ENCODE data around the gene ZDHHC11B. TPM values are rescaled to one million over a fixed set of nuclear protein-coding genes. Genes with fewer than 3 reads are reported as not detected.
A peak's percentile ranks its signal among the peaks of the same experiment; 100 is the strongest.

The ZDHHC11B gene
- total RNA-seq, 2 donors from 2014 or later, result 6.2 to 8.9 TPM

DNA sequence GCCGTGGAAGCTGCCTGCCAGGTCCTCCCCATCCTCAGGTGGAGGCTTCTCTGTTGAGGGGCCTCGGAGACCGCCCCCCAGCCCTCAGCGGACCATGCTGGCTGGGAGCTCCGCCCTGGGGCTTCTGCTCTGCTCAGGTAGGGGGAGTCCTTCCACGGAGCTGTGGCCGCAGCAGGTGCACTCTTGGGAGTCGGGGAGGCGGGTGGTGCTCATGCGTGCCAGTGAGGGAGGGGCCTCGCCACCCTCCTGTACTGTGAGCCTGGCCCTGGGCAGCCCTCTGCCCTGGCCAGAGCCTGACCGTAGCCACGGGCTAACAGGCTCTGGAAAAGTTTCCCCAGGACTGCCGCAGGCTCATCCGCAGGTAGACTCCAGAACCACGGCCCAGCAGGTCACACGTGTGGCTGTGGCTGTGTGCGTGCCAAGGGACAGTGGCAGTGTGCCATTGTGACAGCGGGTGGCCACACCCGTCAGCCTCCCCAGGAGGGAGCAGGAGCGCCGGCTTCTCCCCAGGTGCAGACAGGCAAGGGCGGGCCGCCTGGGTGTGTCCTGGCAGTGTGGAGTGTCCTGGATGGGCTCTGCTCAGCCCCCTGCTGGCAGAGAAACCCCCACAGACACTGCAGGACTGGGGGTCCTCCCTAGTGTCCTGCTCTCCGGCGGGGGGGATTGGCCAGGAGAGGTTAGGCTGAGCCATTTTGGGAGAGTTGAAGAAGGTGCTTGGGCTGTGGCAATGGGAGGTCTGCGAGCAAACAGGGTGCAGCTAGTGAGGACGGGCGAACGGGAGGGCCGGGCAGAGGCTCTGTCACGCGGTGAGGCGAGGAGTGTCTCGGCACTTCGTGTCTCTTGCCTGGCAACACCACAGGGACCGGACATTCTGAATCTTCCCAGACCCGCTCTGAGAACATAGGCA, 120.8 kb downstream of the ZDHHC11B start:
- Histone ChIP-seq H3K4me3 (no peak overlapping the region), H3K27me3 (no peaks in the 10 kb centered on the region), H3K36me3 (replicated peaks in 1 of 2; ENCODE audit: insufficient read depth in 1 of 2, low read depth in 2 of 2) (no peaks in the 10 kb centered on the region), H3K27ac (no peak overlapping the region), H3K9me3 (no peaks in the 10 kb centered on the region), H3K4me1 (peaks cover 10% of the 10 kb centered on the region)
- peak in 1 of 4 donors; percentile 46 for DNase-seq
- 86 to 90% methylated on average over 12 to 36 of the region's 38 CpGs for WGBS, 2 donors
- no peak for ATAC-seq
- no peak for TF ChIP-seq POLR2A (IDR thresholded peaks at IDR 0.05)
- TF ChIP-seq, protein P1, sequence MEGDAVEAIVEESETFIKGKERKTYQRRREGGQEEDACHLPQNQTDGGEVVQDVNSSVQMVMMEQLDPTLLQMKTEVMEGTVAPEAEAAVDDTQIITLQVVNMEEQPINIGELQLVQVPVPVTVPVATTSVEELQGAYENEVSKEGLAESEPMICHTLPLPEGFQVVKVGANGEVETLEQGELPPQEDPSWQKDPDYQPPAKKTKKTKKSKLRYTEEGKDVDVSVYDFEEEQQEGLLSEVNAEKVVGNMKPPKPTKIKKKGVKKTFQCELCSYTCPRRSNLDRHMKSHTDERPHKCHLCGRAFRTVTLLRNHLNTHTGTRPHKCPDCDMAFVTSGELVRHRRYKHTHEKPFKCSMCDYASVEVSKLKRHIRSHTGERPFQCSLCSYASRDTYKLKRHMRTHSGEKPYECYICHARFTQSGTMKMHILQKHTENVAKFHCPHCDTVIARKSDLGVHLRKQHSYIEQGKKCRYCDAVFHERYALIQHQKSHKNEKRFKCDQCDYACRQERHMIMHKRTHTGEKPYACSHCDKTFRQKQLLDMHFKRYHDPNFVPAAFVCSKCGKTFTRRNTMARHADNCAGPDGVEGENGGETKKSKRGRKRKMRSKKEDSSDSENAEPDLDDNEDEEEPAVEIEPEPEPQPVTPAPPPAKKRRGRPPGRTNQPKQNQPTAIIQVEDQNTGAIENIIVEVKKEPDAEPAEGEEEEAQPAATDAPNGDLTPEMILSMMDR (IDR thresholded peaks at IDR 0.05), result no peak
- intact Hi-C loops (cut with DNase I), result no loop called here

DNA sequence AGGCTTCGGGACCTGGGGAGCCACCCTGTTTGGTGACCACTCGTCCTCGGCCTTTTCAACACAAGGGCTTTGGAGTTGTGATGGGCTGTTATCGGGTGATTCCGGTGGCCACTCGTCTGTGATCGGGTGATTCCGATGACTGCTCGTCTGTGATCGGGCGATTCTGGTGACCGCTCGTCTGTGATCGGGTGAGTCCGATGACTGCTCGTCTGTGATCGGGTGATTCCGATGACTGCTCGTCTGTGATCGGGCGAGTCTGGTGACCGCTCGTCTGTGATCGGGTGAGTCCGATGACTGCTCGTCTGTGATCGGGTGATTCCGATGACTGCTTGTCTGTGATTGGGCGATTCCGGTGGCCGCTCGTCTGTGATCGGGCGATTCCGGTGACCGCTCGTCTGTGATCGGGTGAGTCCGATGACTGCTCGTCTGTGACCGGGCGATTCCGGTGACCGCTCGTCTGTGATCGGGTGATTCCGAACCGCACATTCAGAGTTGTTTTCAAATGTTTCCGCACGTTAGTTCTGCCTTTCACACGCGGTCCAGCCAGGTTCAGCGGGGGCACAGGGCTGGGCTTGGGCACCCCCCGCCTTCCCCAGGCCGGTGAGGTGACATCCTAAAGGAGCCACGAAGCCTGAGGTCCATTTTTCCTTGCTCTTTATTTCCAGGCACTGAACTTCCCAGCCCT, 121.6 kb downstream of the ZDHHC11B start:
- ATAC-seq (no peak), DNase-seq (peak in 1 of 4 donors; percentile 4)
- H3K27me3 ChIP-seq, result no peaks in the 10 kb centered on the region
- no peak overlapping the region for H3K27ac ChIP-seq
- H3K4me1 ChIP-seq, result peaks cover 10% of the 10 kb centered on the region
- intact Hi-C loops (cut with DNase I), result no loop called here
- no peaks in the 10 kb centered on the region for H3K9me3 ChIP-seq
- TF ChIP-seq POLR2A (IDR thresholded peaks at IDR 0.05), result no peak
- TF ChIP-seq, protein P1 (IDR thresholded peaks at IDR 0.05), result no peak
- H3K4me3 ChIP-seq, result no peak overlapping the region
- no peaks in the 10 kb centered on the region for H3K36me3 ChIP-seq (replicated peaks in 1 of 2; ENCODE audit: insufficient read depth in 1 of 2, low read depth in 2 of 2)
- WGBS, 2 donors, result 91 to 95% methylated on average over 47 to 56 of the region's 56 CpGs

DNA sequence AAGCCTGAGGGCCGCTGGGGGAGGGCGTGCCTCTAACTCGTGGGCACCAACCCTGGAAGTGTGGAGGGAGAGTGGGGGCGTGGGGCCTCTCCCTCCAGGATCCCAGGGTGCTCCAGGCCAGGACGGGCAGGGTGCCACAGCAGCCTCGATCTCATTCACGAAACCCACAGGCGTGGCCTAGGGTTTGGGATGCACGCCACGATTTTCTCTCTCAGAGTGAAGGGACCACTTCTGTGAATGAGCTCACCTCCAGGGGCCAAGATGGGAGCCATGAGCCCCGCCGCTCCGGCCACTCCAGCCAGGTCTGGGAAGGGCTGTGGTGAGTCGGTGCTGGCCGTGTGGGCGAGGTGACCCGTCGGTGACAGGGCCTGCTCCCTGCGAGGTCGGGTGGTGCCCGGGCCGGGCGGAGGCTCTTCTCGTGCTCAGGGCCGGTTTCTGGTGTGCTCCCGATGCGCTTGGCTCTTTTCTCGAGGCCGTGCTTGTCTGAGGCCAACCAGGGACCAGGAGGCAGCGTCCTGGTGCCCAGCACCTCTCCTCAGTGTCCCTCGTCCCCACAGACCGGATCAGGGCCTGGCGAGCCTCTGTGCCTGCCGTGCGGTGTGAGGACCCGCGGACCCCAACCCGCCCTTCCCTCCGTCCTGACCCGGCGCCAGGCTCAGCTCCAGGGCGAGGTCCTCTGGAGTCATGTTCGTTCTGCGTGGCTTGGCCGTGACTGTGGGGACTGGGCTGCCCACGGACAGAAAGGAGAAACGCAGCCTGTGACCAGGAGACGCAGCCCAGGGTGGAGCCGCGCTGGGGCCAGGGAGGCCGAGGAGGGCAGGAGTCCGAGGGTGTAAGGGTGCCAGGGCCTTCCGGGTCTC, 122.4 kb downstream of the ZDHHC11B start:
- ATAC-seq, result no peak
- intact Hi-C loops (cut with DNase I), result no loop called here

DNA sequence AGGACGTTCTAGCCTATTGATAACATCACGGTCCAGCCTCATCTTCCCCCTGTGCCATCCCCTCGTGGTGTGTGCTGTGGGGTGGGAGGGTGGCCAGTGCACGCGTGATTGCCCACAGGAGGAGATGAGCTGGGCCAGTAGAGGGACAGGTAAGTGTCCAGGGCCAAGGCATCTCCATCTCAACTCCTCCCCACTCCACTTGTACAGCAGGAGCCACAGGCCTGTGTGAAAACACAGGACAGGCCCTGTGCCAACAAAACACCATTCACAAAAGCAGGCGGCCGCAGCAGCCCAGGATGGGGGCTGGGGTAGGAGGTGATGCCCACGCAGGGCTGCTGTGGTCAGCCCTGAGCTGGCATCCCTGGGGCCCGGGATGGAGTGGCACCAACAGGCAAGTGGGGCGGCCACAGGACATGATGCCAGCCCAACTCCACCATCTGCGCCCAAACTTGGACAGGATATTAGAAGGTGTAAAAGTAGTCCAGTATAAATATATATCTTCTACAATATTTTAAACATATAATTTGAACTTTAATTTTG, 124.0 kb downstream of the ZDHHC11B start:
- peak in 1 of 4 donors; percentile 2 for DNase-seq
- 95 to 96% methylated on average over 11 of the region's 11 CpGs for WGBS, 2 donors
- no peak for TF ChIP-seq POLR2A (IDR thresholded peaks at IDR 0.05)
- TF ChIP-seq, protein P1 (IDR thresholded peaks at IDR 0.05), result no peak

More for the DNA sequence above, 122.4 kb downstream of the ZDHHC11B start:
- no peak overlapping the region for H3K27ac ChIP-seq
- no peaks in the 10 kb centered on the region for H3K27me3 ChIP-seq
- WGBS, 2 donors, result 96 to 97% methylated on average over 25 to 51 of the region's 53 CpGs
- no peaks in the 10 kb centered on the region for H3K9me3 ChIP-seq
- no peaks in the 10 kb centered on the region for H3K36me3 ChIP-seq (replicated peaks in 1 of 2; ENCODE audit: insufficient read depth in 1 of 2, low read depth in 2 of 2)
- TF ChIP-seq, protein P1 (IDR thresholded peaks at IDR 0.05), result no peak
- TF ChIP-seq POLR2A (IDR thresholded peaks at IDR 0.05), result no peak
- no peak overlapping the region for H3K4me3 ChIP-seq
- peaks cover 10% of the 10 kb centered on the region for H3K4me1 ChIP-seq
- peak in 1 of 4 donors; percentile 4 for DNase-seq

More for the DNA sequence above, 124.0 kb downstream of the ZDHHC11B start:
- H3K4me3 ChIP-seq, result no peak overlapping the region
- H3K27me3 ChIP-seq, result no peaks in the 10 kb centered on the region
- no peaks in the 10 kb centered on the region for H3K9me3 ChIP-seq
- intact Hi-C loops (cut with DNase I), result no loop called here
- ATAC-seq, result no peak
- H3K4me1 ChIP-seq, result peaks cover 10% of the 10 kb centered on the region
- no peak overlapping the region for H3K27ac ChIP-seq
- H3K36me3 ChIP-seq (replicated peaks in 1 of 2; ENCODE audit: insufficient read depth in 1 of 2, low read depth in 2 of 2), result no peaks in the 10 kb centered on the region

Other genes starting within 250 kb of the ZDHHC11B start
- gene CEP72, start 172.4 kb downstream of the ZDHHC11B start, total RNA-seq, result 1 to 10 TPM; 1.3 to 7.8 TPM
- gene TPPP, start 91.4 kb downstream of the ZDHHC11B start, total RNA-seq, result 1 to 10 TPM; 2.6 to 5.2 TPM
- 10 to 100 TPM in 1 of 2 donors, 1 to 10 TPM in 1; 4.7 to 10.9 TPM for gene ZDHHC11, start 66.3 kb upstream of the ZDHHC11B start, total RNA-seq
- gene BRD9, start 108.1 kb upstream of the ZDHHC11B start, total RNA-seq, result 10 to 100 TPM; 18.9 to 47.1 TPM
- 1 to 10 TPM; 1.3 TPM for gene TRIP13, start 108.2 kb upstream of the ZDHHC11B start, total RNA-seq
- gene NKD2, start 224.1 kb upstream of the ZDHHC11B start, total RNA-seq, result 10 to 100 TPM in 1 of 2 donors, 1 to 10 TPM in 1; 4.2 to 12.2 TPM

Measured in body of pancreas (tissue), 4 donors.